ENCODE measurements around the gene KCNG2.

DNA sequence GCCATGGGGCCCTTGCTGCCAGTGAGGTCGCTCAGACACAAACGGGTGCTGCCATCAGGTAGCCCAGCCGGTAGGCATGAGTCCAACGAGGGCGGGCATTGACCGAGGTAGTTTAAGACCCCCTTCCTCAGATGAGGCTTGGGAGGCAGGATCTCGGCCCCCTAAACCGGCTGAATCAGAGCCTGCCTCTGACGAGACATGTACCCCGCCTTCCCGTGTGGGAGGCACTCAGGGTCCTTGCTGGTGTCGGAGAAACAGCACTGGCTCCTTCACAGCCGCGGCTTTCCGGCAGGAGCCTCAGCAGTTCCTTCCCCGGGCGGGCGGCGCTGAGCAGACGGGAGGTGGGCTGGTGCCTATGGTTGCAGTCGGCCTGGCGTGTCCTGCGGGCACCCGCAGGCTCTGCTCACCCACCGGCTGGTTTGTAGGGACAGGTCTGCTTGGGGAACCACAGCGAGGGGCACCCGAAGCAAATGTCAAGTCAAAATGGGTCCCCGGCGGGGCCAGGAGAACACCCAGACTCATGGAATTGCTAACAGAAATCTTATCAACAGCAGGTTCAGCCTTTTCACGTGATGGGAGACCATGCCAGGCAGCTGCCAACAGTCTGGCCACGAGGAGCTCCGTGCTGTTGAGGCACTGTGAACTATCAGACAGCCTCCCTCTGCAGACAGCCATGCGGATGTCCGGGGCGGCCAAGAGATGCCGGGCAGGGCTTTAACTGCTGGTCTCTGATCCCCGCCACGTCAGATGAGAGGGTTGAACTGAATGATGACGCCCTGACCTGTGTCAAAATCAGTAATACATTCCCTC, 2.8 kb downstream of the KCNG2 start:
- TF ChIP-seq CTCF (IDR thresholded peaks at IDR 0.05; ENCODE audit: insufficient read depth, low read length, poor library complexity, severe bottlenecking) (no peak), EZH2phosphoT487 (conservative IDR thresholded peaks at IDR 0.05; ENCODE audit: low read length) (no peak)

All from SU-DHL-6 (cell line).